ENCODE data around the gene ARFGEF3.

Gene ARFGEF3

DNA sequence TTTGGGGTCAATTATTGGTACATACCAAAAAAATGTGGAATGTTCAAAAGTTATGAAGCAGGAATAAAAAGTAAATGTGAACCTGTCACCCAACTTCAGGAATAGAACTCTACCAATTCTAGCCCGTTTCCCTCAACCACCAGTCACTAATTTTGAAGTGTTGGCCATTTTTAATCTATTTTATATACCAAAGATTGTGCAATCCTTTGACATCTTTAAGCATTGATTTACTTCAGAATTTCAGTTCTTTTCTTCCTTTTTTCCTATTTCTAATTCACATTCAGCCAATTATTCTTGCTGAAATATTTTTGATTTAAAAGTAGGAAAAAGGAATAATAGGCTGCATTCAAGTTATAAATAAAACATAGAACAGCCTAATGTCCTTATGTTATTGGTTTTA, 169.0 kb downstream of the ARFGEF3 start:
- H3K27ac ChIP-seq, result peak overlapping the region; percentile 21; the same call in 1 of the 2 replicates

DNA sequence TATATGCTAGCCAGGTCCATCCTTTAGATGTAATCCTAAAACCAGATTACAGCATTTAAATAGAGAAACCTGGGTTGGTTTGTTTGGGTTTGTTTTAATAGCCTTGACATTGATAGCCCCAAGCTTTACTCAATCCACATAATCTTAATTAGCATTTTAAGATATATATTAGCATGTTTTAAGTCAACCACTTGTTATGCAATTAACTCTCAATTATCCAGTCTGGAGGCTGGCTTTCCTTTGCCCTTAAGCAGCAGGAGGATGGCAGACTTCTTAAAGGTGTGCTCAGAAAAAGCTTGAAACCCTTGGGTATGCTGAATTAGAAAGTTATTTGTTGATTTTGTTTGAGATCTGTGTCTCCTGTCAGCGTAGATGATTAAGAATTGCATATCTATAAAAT, 169.7 kb downstream of the ARFGEF3 start:
- TF ChIP-seq, protein P1, sequence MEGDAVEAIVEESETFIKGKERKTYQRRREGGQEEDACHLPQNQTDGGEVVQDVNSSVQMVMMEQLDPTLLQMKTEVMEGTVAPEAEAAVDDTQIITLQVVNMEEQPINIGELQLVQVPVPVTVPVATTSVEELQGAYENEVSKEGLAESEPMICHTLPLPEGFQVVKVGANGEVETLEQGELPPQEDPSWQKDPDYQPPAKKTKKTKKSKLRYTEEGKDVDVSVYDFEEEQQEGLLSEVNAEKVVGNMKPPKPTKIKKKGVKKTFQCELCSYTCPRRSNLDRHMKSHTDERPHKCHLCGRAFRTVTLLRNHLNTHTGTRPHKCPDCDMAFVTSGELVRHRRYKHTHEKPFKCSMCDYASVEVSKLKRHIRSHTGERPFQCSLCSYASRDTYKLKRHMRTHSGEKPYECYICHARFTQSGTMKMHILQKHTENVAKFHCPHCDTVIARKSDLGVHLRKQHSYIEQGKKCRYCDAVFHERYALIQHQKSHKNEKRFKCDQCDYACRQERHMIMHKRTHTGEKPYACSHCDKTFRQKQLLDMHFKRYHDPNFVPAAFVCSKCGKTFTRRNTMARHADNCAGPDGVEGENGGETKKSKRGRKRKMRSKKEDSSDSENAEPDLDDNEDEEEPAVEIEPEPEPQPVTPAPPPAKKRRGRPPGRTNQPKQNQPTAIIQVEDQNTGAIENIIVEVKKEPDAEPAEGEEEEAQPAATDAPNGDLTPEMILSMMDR (conservative IDR thresholded peaks at IDR 0.05), result no peak
- peak overlapping the region; percentile 21; the same call in 1 of the 2 replicates for H3K27ac ChIP-seq

More for the DNA sequence above, 169.0 kb downstream of the ARFGEF3 start:
- TF ChIP-seq, protein P1 (conservative IDR thresholded peaks at IDR 0.05), result no peak

DNA sequence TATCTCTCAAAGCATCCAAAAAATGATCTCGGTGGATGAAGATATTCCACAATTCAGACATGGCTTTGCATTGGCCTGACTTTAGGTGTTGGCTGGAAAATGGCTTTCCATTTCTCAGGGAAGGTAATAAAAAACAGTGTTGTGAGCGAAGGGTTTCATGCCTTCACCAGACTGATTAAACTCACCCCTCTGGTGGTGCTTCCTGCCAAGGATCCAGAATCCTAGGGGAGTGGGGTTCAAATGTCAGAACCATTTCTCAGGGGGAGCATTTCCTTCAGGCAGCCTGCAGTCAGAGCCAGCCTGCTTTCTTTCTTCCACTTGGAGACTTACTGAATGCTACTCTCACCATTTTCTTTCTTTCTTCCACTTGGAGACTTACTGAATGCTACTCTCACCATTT, 170.2 kb downstream of the ARFGEF3 start:
- TF ChIP-seq, protein P1 (conservative IDR thresholded peaks at IDR 0.05), result no peak
- no peak overlapping the region for H3K27ac ChIP-seq

DNA sequence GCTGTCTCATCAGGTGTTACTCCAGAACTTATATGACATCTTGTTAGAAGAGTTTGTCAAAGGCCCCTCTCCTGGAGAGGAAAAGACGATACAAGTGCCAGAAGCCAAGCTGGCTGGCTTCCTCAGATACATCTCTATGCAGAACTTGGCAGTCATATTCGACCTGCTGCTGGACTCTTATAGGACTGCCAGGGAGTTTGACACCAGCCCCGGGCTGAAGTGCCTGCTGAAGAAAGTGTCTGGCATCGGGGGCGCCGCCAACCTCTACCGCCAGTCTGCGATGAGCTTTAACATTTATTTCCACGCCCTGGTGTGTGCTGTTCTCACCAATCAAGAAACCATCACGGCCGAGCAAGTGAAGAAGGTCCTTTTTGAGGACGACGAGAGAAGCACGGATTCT, 172.3 kb downstream of the ARFGEF3 start:
- TF ChIP-seq, protein P1 (conservative IDR thresholded peaks at IDR 0.05), result no peak
- H3K27ac ChIP-seq, result no peak overlapping the region

DNA sequence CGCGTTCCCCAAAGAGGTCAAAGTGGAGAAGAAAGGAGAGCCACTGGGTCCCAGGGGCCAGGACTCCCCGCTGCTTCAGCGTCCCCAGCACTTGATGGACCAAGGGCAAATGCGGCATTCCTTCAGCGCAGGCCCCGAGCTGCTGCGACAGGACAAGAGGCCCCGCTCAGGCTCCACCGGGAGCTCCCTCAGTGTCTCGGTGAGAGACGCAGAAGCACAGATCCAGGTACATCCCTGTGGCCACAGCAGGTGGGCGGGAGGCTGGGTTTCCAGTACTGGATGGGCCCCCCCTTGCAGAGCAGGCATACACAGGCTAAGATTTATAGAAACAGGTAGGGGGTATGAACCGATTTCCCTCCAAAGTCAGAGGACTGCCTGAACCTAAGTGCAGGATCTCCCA, 173.2 kb downstream of the ARFGEF3 start:
- TF ChIP-seq, protein P1 (conservative IDR thresholded peaks at IDR 0.05), result no peak
- H3K27ac ChIP-seq, result no peak overlapping the region

DNA sequence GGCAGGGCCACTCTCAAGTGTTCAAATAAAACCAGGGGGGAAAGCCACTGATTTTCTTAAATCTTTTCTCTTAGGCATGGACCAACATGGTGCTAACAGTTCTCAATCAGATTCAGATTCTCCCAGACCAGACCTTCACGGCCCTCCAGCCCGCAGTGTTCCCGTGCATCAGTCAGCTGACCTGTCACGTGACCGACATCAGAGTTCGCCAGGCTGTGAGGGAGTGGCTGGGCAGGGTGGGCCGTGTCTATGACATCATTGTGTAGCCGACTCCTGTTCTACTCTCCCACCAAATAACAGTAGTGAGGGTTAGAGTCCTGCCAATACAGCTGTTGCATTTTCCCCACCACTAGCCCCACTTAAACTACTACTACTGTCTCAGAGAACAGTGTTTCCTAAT, 174.5 kb downstream of the ARFGEF3 start:
- no peak overlapping the region; the same call in 1 of the 2 replicates for H3K27ac ChIP-seq
- TF ChIP-seq, protein P1 (conservative IDR thresholded peaks at IDR 0.05), result no peak

DNA sequence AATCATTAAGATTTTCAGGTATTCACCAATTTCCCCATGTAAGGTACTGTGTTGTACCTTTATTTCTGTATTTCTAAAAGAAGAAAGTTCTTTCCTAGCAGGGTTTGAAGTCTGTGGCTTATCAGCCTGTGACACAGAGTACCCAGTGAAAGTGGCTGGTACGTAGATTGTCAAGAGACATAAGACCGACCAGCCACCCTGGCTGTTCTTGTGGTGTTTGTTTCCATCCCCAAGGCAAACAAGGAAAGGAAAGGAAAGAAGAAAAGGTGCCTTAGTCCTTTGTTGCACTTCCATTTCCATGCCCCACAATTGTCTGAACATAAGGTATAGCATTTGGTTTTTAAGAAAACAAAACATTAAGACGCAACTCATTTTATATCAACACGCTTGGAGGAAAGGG, 175.3 kb downstream of the ARFGEF3 start:
- peak overlapping the region; percentile 5; the same call in 1 of the 2 replicates for H3K27ac ChIP-seq
- TF ChIP-seq, protein P1 (conservative IDR thresholded peaks at IDR 0.05), result no peak

All from VCaP (cell line).